SK-MEL-5 (cell line): Measurements from ENCODE around the gene MSRB3. TPM values are rescaled to one million over a fixed set of nuclear protein-coding genes. Genes with fewer than 3 reads are reported as not detected.
A peak's percentile ranks its signal among the peaks of the same experiment; 100 is the strongest.
"Not testable (repeated sequence)": the region's sequence is repeated elsewhere in the genome, so short reads cannot be mapped to it uniquely, and the experiment has no call there.

ENCODE experiments used
- DNase-seq: peaks from one replicate; pipeline ENCODE4 v3.0.0-alpha.2; 2016; ENCODE audit warnings: low read depth, low spot score
- in situ Hi-C: cut with HindIII; loops from 2 replicates; pipeline ENCODE4 v1.10.0; 2016; ENCODE audit warnings: low sequenced_read_pairs, high pct_unique_total_duplicates, low pct_unique_long_range_greater_than_20kb
- total RNA-seq: library from RNA; depleted of rRNA; stranded (reverse); fragments of >200 nt; shearing (Covaris generic); gene quantifications from 2 replicates; pipeline ENCODE4 v1.2.3, GENCODE V29; 2014

Gene MSRB3
- total RNA-seq, 1 experiment from 2014 or later, result 7.8 TPM

GRCh38 chr12:65311260-65311659 is 32.8 kb downstream of the MSRB3 start:
- in situ Hi-C loops, result no loop called here

GRCh38 chr12:65313719-65314317 is 35.3 kb downstream of the MSRB3 start:
- DNase-seq, result peak; percentile 61
- in situ Hi-C loops, result no loop called here

More at GRCh38 chr12:65311260-65311659, 32.8 kb downstream of the MSRB3 start:
- no peak for DNase-seq

GRCh38 chr12:65315238-65315637 is 36.8 kb downstream of the MSRB3 start:
- in situ Hi-C loops, result not testable (repeated sequence)

GRCh38 chr12:65318186-65318685 is 39.8 kb downstream of the MSRB3 start:
- in situ Hi-C loops, result no loop called here
- no peak for DNase-seq

More at GRCh38 chr12:65315238-65315637, 36.8 kb downstream of the MSRB3 start:
- DNase-seq, result not testable (repeated sequence)

- in situ Hi-C loops, result no loop called here
- DNase-seq, result no peak
Measured at GRCh38 chr12:65319688-65320200, 41.3 kb downstream of the MSRB3 start.

- DNase-seq, result no peak
- in situ Hi-C loops, result no loop called here
Measured at GRCh38 chr12:65323070-65323469, 44.6 kb downstream of the MSRB3 start.

GRCh38 chr12:65324056-65324455 is 45.6 kb downstream of the MSRB3 start:
- DNase-seq, result no peak
- in situ Hi-C loops, result no loop called here

GRCh38 chr12:65324551-65324950 is 46.1 kb downstream of the MSRB3 start:
- DNase-seq, result no peak
- in situ Hi-C loops, result no loop called here

GRCh38 chr12:65325183-65325582 is 46.7 kb downstream of the MSRB3 start:
- DNase-seq, result no peak
- in situ Hi-C loops, result no loop called here

- in situ Hi-C loops, result no loop called here
- no peak for DNase-seq
Measured at GRCh38 chr12:65326616-65327015, 48.1 kb downstream of the MSRB3 start.

GRCh38 chr12:65327207-65328076 is 49.0 kb downstream of the MSRB3 start:
- in situ Hi-C loops, result no loop called here
- DNase-seq, result no peak

- in situ Hi-C loops, result no loop called here
Measured at GRCh38 chr12:65329721-65330120, 51.2 kb downstream of the MSRB3 start.

GRCh38 chr12:65330331-65330730 is 51.8 kb downstream of the MSRB3 start:
- in situ Hi-C loops, result no loop called here
- DNase-seq, result no peak

More at GRCh38 chr12:65329721-65330120, 51.2 kb downstream of the MSRB3 start:
- no peak for DNase-seq

- in situ Hi-C loops, result no loop called here
- DNase-seq, result no peak
Measured at GRCh38 chr12:65331456-65331855, 53.0 kb downstream of the MSRB3 start.

- in situ Hi-C loops, result no loop called here
- no peak for DNase-seq
Measured at GRCh38 chr12:65333649-65334048, 55.2 kb downstream of the MSRB3 start.

GRCh38 chr12:65334521-65334920 is 56.0 kb downstream of the MSRB3 start:
- in situ Hi-C loops, result no loop called here
- DNase-seq, result no peak

- in situ Hi-C loops, result no loop called here
- no peak for DNase-seq
Measured at GRCh38 chr12:65335021-65335714, 56.7 kb downstream of the MSRB3 start.

GRCh38 chr12:65335981-65336380 is 57.5 kb downstream of the MSRB3 start:
- in situ Hi-C loops, result no loop called here
- DNase-seq, result no peak
